HCT116 (cell line): ENCODE measurements around the gene SNAP47.

Source experiments
- ATF3 ChIP-seq: IDR thresholded peaks from 2 replicates; pipeline ENCODE4 v1.6.1; 2012
- CBX3 ChIP-seq: IDR thresholded peaks from 2 replicates; pipeline ENCODE4 v1.6.1; 2012; ENCODE audit warnings: low read depth
- CTCF ChIP-seq, 3 experiments: fragments of 200-600 bp in 1 of 3; sonication (generic) in 1 of 3; IDR thresholded peaks in 2 of 3; conservative IDR thresholded peaks in 1 of 3; 2 replicates each; pipeline ENCODE4 v1.5.1; 2012 to 2017; ENCODE audit warnings: low read depth in 2 of 3, low read length in 2 of 3, antibody characterized with exemption in 1 of 3, borderline replicate concordance in 1 of 3, control low read depth in 1 of 3, mild to moderate bottlenecking in 1 of 3, mixed read lengths in 1 of 3, mixed run types in 1 of 3, moderate library complexity in 1 of 3; ENCODE audit not compliant: insufficient read depth in 1 of 3
- ELF1 ChIP-seq: IDR thresholded peaks from 2 replicates; pipeline ENCODE4 v1.6.1; 2012; ENCODE audit warnings: low read depth, borderline replicate concordance
- EZH2 ChIP-seq: fragments of 200-600 bp; sonication (generic); IDR thresholded peaks from 2 replicates; pipeline ENCODE4 v1.6.1; 2017; ENCODE audit warnings: antibody characterized with exemption, mixed run types
- MAX ChIP-seq: IDR thresholded peaks from 2 replicates; pipeline ENCODE4 v1.6.1; 2012
- POLR2AphosphoS5 ChIP-seq: IDR thresholded peaks from 2 replicates; pipeline ENCODE4 v1.6.1; 2011; ENCODE audit warnings: mild to moderate bottlenecking, low read depth, low read length, moderate library complexity
- RAD21 ChIP-seq: IDR thresholded peaks from 2 replicates; pipeline ENCODE4 v1.6.1; 2012; ENCODE audit warnings: low read depth, mild to moderate bottlenecking
- REST ChIP-seq: IDR thresholded peaks from 2 replicates; pipeline ENCODE4 v1.6.1; 2012; ENCODE audit warnings: low read depth
- SIN3A ChIP-seq: IDR thresholded peaks from 2 replicates; pipeline ENCODE4 v1.6.1; 2012; ENCODE audit warnings: low read depth
- SP1 ChIP-seq: IDR thresholded peaks from 2 replicates; pipeline ENCODE4 v1.6.1; 2012; ENCODE audit warnings: low read depth
- YY1 ChIP-seq: IDR thresholded peaks from 2 replicates; pipeline ENCODE4 v1.6.1; 2011; ENCODE audit warnings: low read length, low read depth, moderate library complexity, mild to moderate bottlenecking; ENCODE audit not compliant: insufficient replicate concordance; ENCODE audit errors: extremely low read depth

GRCh38 chr1:227797625-227798024 is 62.4 kb downstream of the SNAP47 start:
- no peak for TF ChIP-seq YY1
- no peak for TF ChIP-seq RAD21
- no peak for TF ChIP-seq CTCF (IDR thresholded peaks at IDR 0.05 in 2 of 3, conservative IDR thresholded peaks at IDR 0.05 in 1 of 3; ENCODE audit: borderline replicate concordance in 1 of 3, insufficient read depth in 1 of 3, low read depth in 2 of 3, low read length in 2 of 3)
- no peak for TF ChIP-seq REST
- no peak for TF ChIP-seq MAX
- no peak for TF ChIP-seq SIN3A
- no peak for TF ChIP-seq EZH2
- no peak for TF ChIP-seq SP1
- no peak for TF ChIP-seq POLR2AphosphoS5
- TF ChIP-seq ELF1, result no peak
- no peak for TF ChIP-seq CBX3
- TF ChIP-seq ATF3, result no peak
